ENCODE data around the gene SLC2A4.

The SLC2A4 gene

GRCh38 chr17:7295230-7296180 lies 14.0 kb downstream of the SLC2A4 start:
- peaks cover 0 to 15% of the 10 kb centered on the region in 2 donors for H3K27me3 ChIP-seq (ENCODE audit: control insufficient read depth in 1 of 2, insufficient read depth in 2 of 2, low read length in 2 of 2)
- no peaks in the 10 kb centered on the region for H3K36me3 ChIP-seq (ENCODE audit: insufficient read depth, low read length)
- no peaks in the 10 kb centered on the region for H3K9me3 ChIP-seq (ENCODE audit: low read length)
- peak overlapping the region in 1 of 2 donors; percentile 36 for H3K4me3 ChIP-seq (ENCODE audit: low read depth in 1 of 2, low read length in 2 of 2)
- no peak overlapping the region for H3K9ac ChIP-seq (ENCODE audit: low read length)
- peak overlapping the region; percentile 73 for H3K27ac ChIP-seq (ENCODE audit: low read depth, low read length)
- peaks cover 51% of the 10 kb centered on the region for H3K4me1 ChIP-seq (ENCODE audit: insufficient read depth, low read length)

GRCh38 chr17:7296189-7296861 lies 14.8 kb downstream of the SLC2A4 start:
- H3K9me3 ChIP-seq (ENCODE audit: low read length), result no peaks in the 10 kb centered on the region
- H3K4me1 ChIP-seq (ENCODE audit: insufficient read depth, low read length), result peaks cover 43% of the 10 kb centered on the region
- H3K36me3 ChIP-seq (ENCODE audit: insufficient read depth, low read length), result no peaks in the 10 kb centered on the region
- peak overlapping the region; percentile 73 for H3K27ac ChIP-seq (ENCODE audit: low read depth, low read length)
- no peak overlapping the region for H3K9ac ChIP-seq (ENCODE audit: low read length)
- peaks cover 0 to 15% of the 10 kb centered on the region in 2 donors for H3K27me3 ChIP-seq (ENCODE audit: control insufficient read depth in 1 of 2, insufficient read depth in 2 of 2, low read length in 2 of 2)
- peak overlapping the region in 1 of 2 donors; percentile 41 for H3K4me3 ChIP-seq (ENCODE audit: low read depth in 1 of 2, low read length in 2 of 2)

- H3K4me3 ChIP-seq (ENCODE audit: low read depth in 1 of 2, low read length in 2 of 2), result no peak overlapping the region
- no peak overlapping the region for H3K9ac ChIP-seq (ENCODE audit: low read length)
- no peaks in the 10 kb centered on the region for H3K36me3 ChIP-seq (ENCODE audit: insufficient read depth, low read length)
- no peaks in the 10 kb centered on the region for H3K27me3 ChIP-seq (ENCODE audit: control insufficient read depth in 1 of 2, insufficient read depth in 2 of 2, low read length in 2 of 2)
- H3K9me3 ChIP-seq (ENCODE audit: low read length), result no peaks in the 10 kb centered on the region
- H3K27ac ChIP-seq (ENCODE audit: low read depth, low read length), result no peak overlapping the region
- H3K4me1 ChIP-seq (ENCODE audit: insufficient read depth, low read length), result peaks cover 4% of the 10 kb centered on the region
Measured at GRCh38 chr17:7304179-7304578, 22.7 kb downstream of the SLC2A4 start.

- peak within 1 kb of the TSS; percentile 96 for H3K27ac ChIP-seq (ENCODE audit: low read depth, low read length)
Measured at GRCh38 chr17:7306911-7307685, 25.6 kb downstream of the SLC2A4 start, which contains the start of gene EIF5A. Gene EIF5A (plus strand): TSS chr17:7307628. CDS start chr17:7309636, 2,008 bp downstream.

GRCh38 chr17:7307686-7308624 lies 26.4 kb downstream of the SLC2A4 start:
- Histone ChIP-seq H3K9me3 (ENCODE audit: low read length) (no peaks in the 10 kb centered on the region), H3K4me1 (ENCODE audit: insufficient read depth, low read length) (peaks cover 26% of the 10 kb centered on the region), H3K36me3 (ENCODE audit: insufficient read depth, low read length) (peaks cover 35% of the 10 kb centered on the region), H3K27ac (ENCODE audit: low read depth, low read length) (peak overlapping the region; percentile 96), H3K4me3 (ENCODE audit: low read depth in 1 of 2, low read length in 2 of 2) (peak overlapping the region; percentile 59 to 93), H3K27me3 (ENCODE audit: control insufficient read depth in 1 of 2, insufficient read depth in 2 of 2, low read length in 2 of 2) (no peaks in the 10 kb centered on the region), H3K9ac (ENCODE audit: low read length) (peak overlapping the region; percentile 91)

More at GRCh38 chr17:7306911-7307685, 25.6 kb downstream of the SLC2A4 start, which contains the start of gene EIF5A:
- Histone ChIP-seq H3K9ac (ENCODE audit: low read length) (peak within 1 kb of the TSS; percentile 91), H3K4me1 (ENCODE audit: insufficient read depth, low read length) (peaks cover 18% of the 10 kb centered on the region), H3K36me3 (ENCODE audit: insufficient read depth, low read length) (peaks cover 27% of the 10 kb centered on the region), H3K27me3 (ENCODE audit: control insufficient read depth in 1 of 2, insufficient read depth in 2 of 2, low read length in 2 of 2) (no peaks in the 10 kb centered on the region), H3K9me3 (ENCODE audit: low read length) (no peaks in the 10 kb centered on the region), H3K4me3 (ENCODE audit: low read depth in 1 of 2, low read length in 2 of 2) (peak within 1 kb of the TSS; percentile 59 to 93)

GRCh38 chr17:7308625-7309433 lies 27.3 kb downstream of the SLC2A4 start:
- H3K9ac ChIP-seq (ENCODE audit: low read length), result peak overlapping the region; percentile 91
- peaks cover 44% of the 10 kb centered on the region for H3K36me3 ChIP-seq (ENCODE audit: insufficient read depth, low read length)
- no peaks in the 10 kb centered on the region for H3K9me3 ChIP-seq (ENCODE audit: low read length)
- peak overlapping the region; percentile 59 to 93 for H3K4me3 ChIP-seq (ENCODE audit: low read depth in 1 of 2, low read length in 2 of 2)
- peak overlapping the region; percentile 96 for H3K27ac ChIP-seq (ENCODE audit: low read depth, low read length)
- peaks cover 35% of the 10 kb centered on the region for H3K4me1 ChIP-seq (ENCODE audit: insufficient read depth, low read length)
- no peaks in the 10 kb centered on the region for H3K27me3 ChIP-seq (ENCODE audit: control insufficient read depth in 1 of 2, insufficient read depth in 2 of 2, low read length in 2 of 2)

- H3K27ac ChIP-seq (ENCODE audit: low read depth, low read length), result no peak overlapping the region
- H3K27me3 ChIP-seq (ENCODE audit: control insufficient read depth in 1 of 2, insufficient read depth in 2 of 2, low read length in 2 of 2), result no peaks in the 10 kb centered on the region
- H3K36me3 ChIP-seq (ENCODE audit: insufficient read depth, low read length), result peaks cover 46% of the 10 kb centered on the region
- peak overlapping the region; percentile 91 for H3K9ac ChIP-seq (ENCODE audit: low read length)
- peaks cover 43% of the 10 kb centered on the region for H3K4me1 ChIP-seq (ENCODE audit: insufficient read depth, low read length)
- H3K4me3 ChIP-seq (ENCODE audit: low read depth in 1 of 2, low read length in 2 of 2), result peak overlapping the region in 1 of 2 donors; percentile 93
- H3K9me3 ChIP-seq (ENCODE audit: low read length), result no peaks in the 10 kb centered on the region
Measured at GRCh38 chr17:7309628-7310027, 28.1 kb downstream of the SLC2A4 start.

- Histone ChIP-seq H3K27me3 (ENCODE audit: control insufficient read depth in 1 of 2, insufficient read depth in 2 of 2, low read length in 2 of 2) (no peaks in the 10 kb centered on the region), H3K36me3 (ENCODE audit: insufficient read depth, low read length) (peaks cover 50% of the 10 kb centered on the region), H3K4me3 (ENCODE audit: low read depth in 1 of 2, low read length in 2 of 2) (no peak overlapping the region), H3K27ac (ENCODE audit: low read depth, low read length) (no peak overlapping the region), H3K9me3 (ENCODE audit: low read length) (no peaks in the 10 kb centered on the region), H3K4me1 (ENCODE audit: insufficient read depth, low read length) (peaks cover 48% of the 10 kb centered on the region), H3K9ac (ENCODE audit: low read length) (no peak overlapping the region)
Measured at GRCh38 chr17:7311110-7311705, 29.7 kb downstream of the SLC2A4 start.

- H3K27me3 ChIP-seq (ENCODE audit: control insufficient read depth in 1 of 2, insufficient read depth in 2 of 2, low read length in 2 of 2), result no peaks in the 10 kb centered on the region
- H3K4me1 ChIP-seq (ENCODE audit: insufficient read depth, low read length), result peaks cover 48% of the 10 kb centered on the region
- no peak overlapping the region for H3K4me3 ChIP-seq (ENCODE audit: low read depth in 1 of 2, low read length in 2 of 2)
- no peak overlapping the region for H3K27ac ChIP-seq (ENCODE audit: low read depth, low read length)
- H3K9ac ChIP-seq (ENCODE audit: low read length), result no peak overlapping the region
- H3K36me3 ChIP-seq (ENCODE audit: insufficient read depth, low read length), result peaks cover 60% of the 10 kb centered on the region
- H3K9me3 ChIP-seq (ENCODE audit: low read length), result no peaks in the 10 kb centered on the region
Measured at GRCh38 chr17:7312432-7313087, 31.0 kb downstream of the SLC2A4 start.

All from muscle layer of colon (tissue), 2 donors.